H1 (cell line): ENCODE measurements around the gene GPR162. TPM values are rescaled to one million over a fixed set of nuclear protein-coding genes. Genes with fewer than 3 reads are reported as not detected.

Experiments
- CTCF ChIA-PET: fragments of 300-600 bp; sonication (Branson Sonifier 250); formaldehyde crosslinking; loops from one replicate; lab custom pipeline; 2021; ENCODE audit not compliant: partially characterized antibody; lab: Charles Lee
- POLR2A ChIA-PET: fragments of 300-600 bp; sonication (Branson Sonifier 250); formaldehyde crosslinking; loops from one replicate; lab custom pipeline; 2021; ENCODE audit warnings: inconsistent platforms; ENCODE audit not compliant: partially characterized antibody; lab: Charles Lee
- DNase-seq, 2 experiments: peaks; one replicate each; pipeline versions ENCODE4 v3.0.0 to v3.0.0-alpha.2; 2010 to 2022; ENCODE audit warnings: low spot score in 2 of 2, low read depth in 1 of 2, mixed read lengths in 1 of 2
- FAIRE-seq: peaks from 2 replicates; lab custom pipeline; 2011; peaks lifted over from hg19 to GRCh38; lab: Jason Lieb, UNC
- H2AFZ ChIP-seq: 2 replicates; pipeline ENCODE4 v1.8.1; 2012; ENCODE audit warnings: low read length, inconsistent platforms
- H2AK5ac ChIP-seq: 2 replicates; pipeline ENCODE4 v1.6.1; 2013; ENCODE audit warnings: low read depth, low read length
- H2BK120ac ChIP-seq: replicated peaks from 2 replicates; pipeline ENCODE3; 2013; ENCODE audit warnings: low read depth, low read length, inconsistent platforms
- H2BK12ac ChIP-seq: 2 replicates; pipeline ENCODE4 v1.6.1; 2013; ENCODE audit warnings: low read depth, low read length
- H2BK15ac ChIP-seq: 2 replicates; pipeline ENCODE4 v1.6.1; 2013; ENCODE audit warnings: low read length
- H2BK20ac ChIP-seq: 2 replicates; pipeline ENCODE4 v1.6.1; 2013; ENCODE audit warnings: low read length
- H2BK5ac ChIP-seq: 2 replicates; pipeline ENCODE4 v1.6.1; 2013; ENCODE audit warnings: low read depth, low read length
- H3K14ac ChIP-seq: 2 replicates; pipeline ENCODE4 v1.6.1; 2013; ENCODE audit warnings: inconsistent platforms; ENCODE audit not compliant: insufficient read length
- H3K18ac ChIP-seq: 2 replicates; pipeline ENCODE4 v1.6.1; 2013; ENCODE audit warnings: low read length; ENCODE audit errors: extremely low read depth
- H3K23ac ChIP-seq: 2 replicates; pipeline ENCODE4 v1.6.1; 2013; ENCODE audit warnings: inconsistent platforms; ENCODE audit not compliant: insufficient read length
- H3K23me2 ChIP-seq: 2 replicates; pipeline ENCODE4 v1.6.1; 2013; ENCODE audit warnings: low read depth, low read length
- H3K27ac ChIP-seq: 2 replicates; pipeline ENCODE4 v1.6.1; 2011; ENCODE audit warnings: low read depth, low read length, inconsistent platforms
- H3K27me3 ChIP-seq, 4 experiments: replicated peaks in 1 of 4; 1 replicate in 1 of 4; 2 replicates in 3 of 4; pipeline versions ENCODE4 v1.6.1 to v1.8.1; 2011 to 2013; ENCODE audit warnings: low read length in 3 of 4, mild to moderate bottlenecking in 3 of 4, inconsistent platforms in 2 of 4, mixed read lengths in 2 of 4, moderate library complexity in 1 of 4; ENCODE audit not compliant: control insufficient read depth in 3 of 4, insufficient read depth in 3 of 4; ENCODE audit errors: extremely low read depth in 1 of 4
- H3K36me3 ChIP-seq, 4 experiments: 2 replicates each; pipeline versions ENCODE4 v1.6.1 to v1.8.1; 2011 to 2013; ENCODE audit warnings: mild to moderate bottlenecking in 4 of 4, low read length in 3 of 4, moderate library complexity in 2 of 4, control low read depth in 1 of 4, inconsistent platforms in 1 of 4; ENCODE audit not compliant: insufficient read depth in 4 of 4, control insufficient read depth in 2 of 4
- H3K4ac ChIP-seq: replicated peaks from 2 replicates; pipeline ENCODE3; 2013; ENCODE audit warnings: low read length, low read depth, mixed read lengths, inconsistent platforms; ENCODE audit not compliant: insufficient read length
- H3K4me1 ChIP-seq, 4 experiments: replicated peaks in 1 of 4; 1 replicate in 1 of 4; 2 replicates in 3 of 4; pipeline versions ENCODE4 v1.6.1 to v1.8.1; 2011 to 2013; ENCODE audit warnings: low read length in 3 of 4, inconsistent platforms in 2 of 4, mixed read lengths in 1 of 4; ENCODE audit not compliant: insufficient read depth in 4 of 4, control insufficient read depth in 3 of 4
- H3K4me2 ChIP-seq, 2 experiments: 2 replicates each; pipeline versions ENCODE4 v1.6.1 to v1.8.1; 2011 to 2013; ENCODE audit warnings: low read depth in 2 of 2, low read length in 2 of 2, control low read depth in 1 of 2, inconsistent platforms in 1 of 2, mild to moderate bottlenecking in 1 of 2; ENCODE audit not compliant: insufficient read depth in 1 of 2
- H3K4me3 ChIP-seq, 4 experiments: fragments of 200-600, 300-600 bp in 1 of 4; sonication (generic), shearing (Covaris generic), sonication (Bioruptor Twin) in 1 of 4; 2 replicates each; pipeline versions ENCODE4 v1.5.1 to v1.8.1; 2011 to 2016; ENCODE audit warnings: low read length in 4 of 4, low read depth in 3 of 4, control low read depth in 2 of 4, inconsistent platforms in 2 of 4, mild to moderate bottlenecking in 2 of 4, mixed read lengths in 1 of 4, moderate library complexity in 1 of 4; ENCODE audit not compliant: insufficient read depth in 2 of 4; ENCODE audit errors: extremely low read depth in 1 of 4
- H3K56ac ChIP-seq: replicated peaks from 2 replicates; pipeline ENCODE3; 2013; ENCODE audit warnings: low read depth, mild to moderate bottlenecking, mixed read lengths, low read length, inconsistent platforms; ENCODE audit not compliant: insufficient read length
- H3K79me1 ChIP-seq: 2 replicates; pipeline ENCODE4 v1.6.1; 2013; ENCODE audit warnings: low read depth, low read length, control low read depth
- H3K79me2 ChIP-seq, 2 experiments: 2 replicates each; pipeline versions ENCODE4 v1.6.1 to v1.8.1; 2012 to 2013; ENCODE audit warnings: low read length in 2 of 2, mild to moderate bottlenecking in 2 of 2, inconsistent platforms in 1 of 2; ENCODE audit not compliant: insufficient read depth in 2 of 2, control insufficient read depth in 1 of 2
- H3K9ac ChIP-seq, 4 experiments: replicated peaks in 1 of 4; 1 replicate in 1 of 4; 2 replicates in 3 of 4; pipeline versions ENCODE4 v1.6.1 to v1.8.1; 2011 to 2013; ENCODE audit warnings: low read depth in 3 of 4, low read length in 3 of 4, control low read depth in 2 of 4, mild to moderate bottlenecking in 2 of 4, moderate library complexity in 2 of 4, inconsistent platforms in 1 of 4; ENCODE audit errors: extremely low read depth in 1 of 4
- H3K9me3 ChIP-seq, 2 experiments: 2 replicates each; pipeline versions ENCODE4 v1.6.1 to v1.8.1; 2012 to 2013; ENCODE audit warnings: mild to moderate bottlenecking in 2 of 2, moderate library complexity in 2 of 2, control low read depth in 1 of 2, inconsistent platforms in 1 of 2, low read depth in 1 of 2, low read length in 1 of 2, mixed read lengths in 1 of 2; ENCODE audit not compliant: insufficient read depth in 2 of 2
- H4K20me1 ChIP-seq, 2 experiments: replicated peaks in 1 of 2; 2 replicates each; pipeline versions ENCODE3 to v1.8.1; 2011 to 2013; ENCODE audit warnings: inconsistent platforms in 2 of 2, low read length in 2 of 2, mild to moderate bottlenecking in 1 of 2; ENCODE audit not compliant: insufficient read depth in 2 of 2, control insufficient read depth in 1 of 2
- H4K5ac ChIP-seq: 2 replicates; pipeline ENCODE4 v1.6.1; 2013; ENCODE audit warnings: low read length, low read depth, mixed read lengths, inconsistent platforms; ENCODE audit not compliant: insufficient read length
- H4K8ac ChIP-seq: 2 replicates; pipeline ENCODE4 v1.8.0; 2013; ENCODE audit warnings: mild to moderate bottlenecking, moderate library complexity, low read length, inconsistent platforms; ENCODE audit not compliant: insufficient read depth; ENCODE audit errors: extremely low read depth
- H4K91ac ChIP-seq: replicated peaks from 2 replicates; pipeline ENCODE3; 2013; ENCODE audit warnings: low read length, mixed read lengths, inconsistent platforms; ENCODE audit not compliant: insufficient read length
- CEBPB ChIP-seq: IDR thresholded peaks from 2 replicates; pipeline ENCODE4 v1.6.1; 2012; ENCODE audit warnings: low read depth, low read length
- NRF1 ChIP-seq: IDR thresholded peaks from 2 replicates; pipeline ENCODE4 v1.6.1; 2011; ENCODE audit warnings: mild to moderate bottlenecking, low read depth, low read length, improper control_type of control experiment
- RAD21 ChIP-seq, 2 experiments: IDR thresholded peaks in 1 of 2; conservative IDR thresholded peaks in 1 of 2; 2 replicates each; pipeline ENCODE4 v1.6.1; 2011; ENCODE audit warnings: low read depth in 2 of 2, low read length in 2 of 2, improper control_type of control experiment in 1 of 2, inconsistent platforms in 1 of 2, mild to moderate bottlenecking in 1 of 2, moderate library complexity in 1 of 2
- SIN3A ChIP-seq, 2 experiments: IDR thresholded peaks in 1 of 2; conservative IDR thresholded peaks in 1 of 2; 2 replicates each; pipeline ENCODE4 v1.6.1; 2011 to 2012; ENCODE audit warnings: low read length in 2 of 2, improper control_type of control experiment in 1 of 2, low read depth in 1 of 2, mild to moderate bottlenecking in 1 of 2
- SIRT6 ChIP-seq: IDR thresholded peaks from one replicate; pipeline ENCODE4 v1.7.1; 2012; ENCODE audit warnings: low read length, inconsistent platforms
- WGBS, 2 experiments: shearing (Covaris generic) in 1 of 2; methylation state at CpG; one replicate each; pipeline versions ENCODE4 v1.1.6 to v1.1.7; 2013 to 2015; ENCODE audit warnings: low lambda C conversion rate in 2 of 2, mixed read lengths in 2 of 2, inconsistent platforms in 1 of 2, low coverage in 1 of 2, missing lambda C conversion rate in 1 of 2; ENCODE audit not compliant: insufficient replicate concordance in 2 of 2, insufficient coverage in 1 of 2, insufficient read length in 1 of 2; ENCODE audit errors: extremely low coverage in 1 of 2, missing lambda C conversion rate in 1 of 2; 5-methylcytosine and 5-hydroxymethylcytosine counted together
- polyA plus RNA-seq, 7 experiments: library from polyadenylated mRNA; depleted of rRNA in 3 of 7; stranded (reverse) in 5 of 7; unstranded in 2 of 7; fragments of >200 nt in 5 of 7; fragments of 200-250 nt in 2 of 7; gene quantifications; 1 replicate in 5 of 7; 2 replicates in 1 of 7; 4 replicates in 1 of 7; pipeline versions ENCODE4 v1.2.1 to v1.2.3, GENCODE V29; 2011 to 2013; ENCODE audit warnings: missing spikeins in 2 of 7, mixed read lengths in 2 of 7
- total RNA-seq: library from RNA; stranded (reverse); fragmentation: NEBNext Ultra II Directional; extraction: Animal tissue kit (Norgen Biotek cat#: 25700); gene quantifications from 2 replicates; pipeline ENCODE4 v1.2.1, GENCODE V29; 2021

Gene GPR162
- total and polyA plus RNA-seq, 2 of the 8 experiments (the other 6 are each of a cell fraction or from before 2014, with no cell fraction given), result 7.3 to 8.8 TPM

DNA sequence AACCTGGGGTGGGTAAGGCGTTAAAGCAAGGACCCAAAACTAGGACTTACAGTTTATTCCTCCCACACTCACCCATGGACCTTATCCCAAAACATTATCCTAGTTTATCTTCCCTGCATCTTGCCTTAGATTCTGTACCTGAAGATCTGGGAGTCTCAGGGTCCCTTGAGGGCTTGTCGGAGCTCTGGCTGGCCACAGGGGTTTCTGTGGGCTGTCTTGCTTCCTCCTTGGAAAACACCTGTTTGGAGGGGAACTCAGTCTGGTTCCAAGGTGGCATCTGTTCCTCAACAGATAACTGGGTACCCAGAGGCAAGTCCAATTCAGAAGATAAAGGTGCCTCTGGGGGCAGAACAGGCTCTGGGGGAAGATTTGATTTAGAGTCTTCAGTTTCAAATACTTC lies 27.8 kb downstream of the GPR162 start:
- peaks cover 0 to 3% of the 10 kb centered on the region in 2 experiments for H4K20me1 ChIP-seq
- H3K56ac ChIP-seq, result no peak overlapping the region
- no peak overlapping the region for H2BK5ac ChIP-seq
- H3K23me2 ChIP-seq, result peaks cover 13% of the 10 kb centered on the region
- H3K27me3 ChIP-seq, result no peaks in the 10 kb centered on the region
- no peak overlapping the region for H3K23ac ChIP-seq
- 87% methylated on average over 2 of the region's 2 CpGs; no CpG with 5 or more reads in 1 of the 2 experiments for WGBS, 2 experiments
- no peak overlapping the region for H3K4me2 ChIP-seq
- FAIRE-seq (no peak), DNase-seq (no peak)
- H3K4me1 ChIP-seq, result peaks cover 0 to 14% (median 3%) of the 10 kb centered on the region in 4 experiments; a peak in 5 of 7 replicates
- POLR2A ChIA-PET, result interaction anchor here (0.9 to 25.7 kb wide), 3 partner anchors 18 to 90 kb away, joined by 3 to 588 read pairs (median 388); partner anchors contain the start of genes GNB3, GPR162, P3H3 and SPSB2
- H2BK12ac ChIP-seq, result no peak overlapping the region
- no peak overlapping the region for H3K27ac ChIP-seq
- peaks cover 0 to 25% of the 10 kb centered on the region in 2 experiments; a peak in 2 of 4 replicates for H3K79me2 ChIP-seq
- no peak overlapping the region for H2AFZ ChIP-seq
- no peak overlapping the region for H2BK120ac ChIP-seq
- no peak overlapping the region for H3K9ac ChIP-seq
- H4K8ac ChIP-seq, result no peak overlapping the region
- CTCF ChIA-PET, result interaction anchor here (1.1 to 19.8 kb wide), 4 partner anchors 16 to 295 kb away, joined by 3 to 292 read pairs (median 7); partner anchors contain the start of genes GNB3, P3H3 and SPSB2
- H2BK15ac ChIP-seq, result no peak overlapping the region
- no peak overlapping the region for H3K4me3 ChIP-seq
- H3K14ac ChIP-seq, result no peak overlapping the region
- no peak overlapping the region for H4K5ac ChIP-seq
- H4K91ac ChIP-seq, result no peak overlapping the region
- H3K4ac ChIP-seq, result no peak overlapping the region
- no peak overlapping the region for H3K18ac ChIP-seq
- H2BK20ac ChIP-seq, result no peak overlapping the region
- peaks cover 12 to 44% (median 33%) of the 10 kb centered on the region in 4 experiments; a peak in 7 of 8 replicates for H3K36me3 ChIP-seq
- H3K9me3 ChIP-seq, result no peaks in the 10 kb centered on the region
- peaks cover 2% of the 10 kb centered on the region for H3K79me1 ChIP-seq
- H2AK5ac ChIP-seq, result no peak overlapping the region
- no peak for TF ChIP-seq SIN3A (conservative IDR thresholded peaks at IDR 0.05 in 1 of 2, IDR thresholded peaks at IDR 0.05 in 1 of 2; ENCODE audit: low read depth in 1 of 2, low read length in 2 of 2)
- no peak for TF ChIP-seq CEBPB
- no peak for TF ChIP-seq SIRT6
- no peak for TF ChIP-seq NRF1
- no peak for TF ChIP-seq RAD21 (IDR thresholded peaks at IDR 0.05 in 1 of 2, conservative IDR thresholded peaks at IDR 0.05 in 1 of 2; ENCODE audit: low read depth in 2 of 2, low read length in 2 of 2)
